Vagina (tissue), 2 donors: ENCODE measurements around the gene WNT7A.

Experiments used
- POLR2A ChIP-seq, 2 donors: fragments of 450-650 bp; IDR thresholded peaks; one replicate each; pipeline ENCODE4 v1.6.1; 2017; ENCODE audit warnings: antibody characterized with exemption in 2 of 2, mild to moderate bottlenecking in 2 of 2, moderate library complexity in 2 of 2
- POLR2AphosphoS5 ChIP-seq, 2 donors: sonication (generic); formaldehyde crosslinking; IDR thresholded peaks; one replicate each; pipeline ENCODE4 v1.9.0; 2017; ENCODE audit warnings: antibody characterized with exemption in 2 of 2, mild to moderate bottlenecking in 2 of 2, low read depth in 1 of 2; ENCODE audit not compliant: insufficient read depth in 1 of 2
- TF ChIP-seq, protein P1 (sequence below), 3 experiments: fragments of 450-650 bp in 2 of 3; fragments of 200-600 bp in 1 of 3; sonication (generic) in 1 of 3; IDR thresholded peaks; one replicate each; pipeline ENCODE4 v1.5.1; 2017 to 2019; ENCODE audit warnings: antibody characterized with exemption in 3 of 3, mild to moderate bottlenecking in 2 of 3, moderate library complexity in 2 of 3

DNA sequence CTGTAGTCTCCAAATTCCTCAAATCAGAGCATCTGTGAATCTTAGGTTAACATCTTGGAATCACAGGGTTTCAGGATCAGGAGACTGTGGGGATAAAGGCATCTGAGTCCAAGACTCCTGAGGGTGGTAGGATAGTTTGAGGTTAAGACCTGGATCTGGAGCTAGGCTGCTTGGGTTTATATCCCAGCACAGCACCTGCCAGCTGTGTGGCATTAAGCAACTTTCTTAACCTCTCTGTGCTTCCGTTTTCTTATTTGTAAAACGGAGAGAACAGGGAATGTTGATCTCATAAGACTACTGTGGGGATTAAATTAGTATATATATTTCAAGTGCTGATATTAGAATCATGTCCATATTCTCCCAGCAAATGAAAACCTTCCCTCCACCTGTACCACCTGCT, 33.6 kb downstream of the WNT7A start:
- TF ChIP-seq, protein P1, sequence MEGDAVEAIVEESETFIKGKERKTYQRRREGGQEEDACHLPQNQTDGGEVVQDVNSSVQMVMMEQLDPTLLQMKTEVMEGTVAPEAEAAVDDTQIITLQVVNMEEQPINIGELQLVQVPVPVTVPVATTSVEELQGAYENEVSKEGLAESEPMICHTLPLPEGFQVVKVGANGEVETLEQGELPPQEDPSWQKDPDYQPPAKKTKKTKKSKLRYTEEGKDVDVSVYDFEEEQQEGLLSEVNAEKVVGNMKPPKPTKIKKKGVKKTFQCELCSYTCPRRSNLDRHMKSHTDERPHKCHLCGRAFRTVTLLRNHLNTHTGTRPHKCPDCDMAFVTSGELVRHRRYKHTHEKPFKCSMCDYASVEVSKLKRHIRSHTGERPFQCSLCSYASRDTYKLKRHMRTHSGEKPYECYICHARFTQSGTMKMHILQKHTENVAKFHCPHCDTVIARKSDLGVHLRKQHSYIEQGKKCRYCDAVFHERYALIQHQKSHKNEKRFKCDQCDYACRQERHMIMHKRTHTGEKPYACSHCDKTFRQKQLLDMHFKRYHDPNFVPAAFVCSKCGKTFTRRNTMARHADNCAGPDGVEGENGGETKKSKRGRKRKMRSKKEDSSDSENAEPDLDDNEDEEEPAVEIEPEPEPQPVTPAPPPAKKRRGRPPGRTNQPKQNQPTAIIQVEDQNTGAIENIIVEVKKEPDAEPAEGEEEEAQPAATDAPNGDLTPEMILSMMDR (IDR thresholded peaks at IDR 0.05) = no peak
- TF ChIP-seq POLR2A (IDR thresholded peaks at IDR 0.05) (no peak), POLR2AphosphoS5 (IDR thresholded peaks at IDR 0.05; ENCODE audit: insufficient read depth in 1 of 2, low read depth in 1 of 2) (no peak)
